CD14-positive monocyte (primary cell): ENCODE results near the gene ZNF497. TPM values are rescaled to one million over a fixed set of nuclear protein-coding genes. Genes with fewer than 3 reads are reported as not detected.

Source experiments
- DNase-seq, 3 donors: peaks; one replicate each; pipeline ENCODE4 v3.0.0-alpha.2; 2011 to 2022
- H2AFZ ChIP-seq: 2 replicates; pipeline ENCODE4 v1.6.0; 2012; ENCODE audit warnings: mild to moderate bottlenecking, low read depth, low read length, inconsistent platforms; ENCODE audit not compliant: insufficient read depth, poor library complexity, severe bottlenecking
- H3K27ac ChIP-seq, 2 donors: 1 replicate in 1 of 2; 2 replicates in 1 of 2; pipeline ENCODE4 v1.5.1; 2012 to 2013; ENCODE audit warnings: low read length in 2 of 2, control low read depth in 1 of 2, inconsistent platforms in 1 of 2, low read depth in 1 of 2, mild to moderate bottlenecking in 1 of 2
- H3K27me3 ChIP-seq, 2 donors: one replicate each; pipeline versions ENCODE4 v1.6.0 to v1.6.1; 2011 to 2013; ENCODE audit warnings: low read length in 2 of 2; ENCODE audit not compliant: control insufficient read depth in 2 of 2, insufficient read depth in 2 of 2
- H3K36me3 ChIP-seq, 2 donors: replicated peaks in 1 of 2; 1 replicate in 1 of 2; 2 replicates in 1 of 2; pipeline versions ENCODE4 v1.5.1 to v1.6.1; 2012 to 2013; ENCODE audit warnings: low read length in 2 of 2, control low read depth in 1 of 2, inconsistent platforms in 1 of 2, mild to moderate bottlenecking in 1 of 2; ENCODE audit not compliant: insufficient read depth in 2 of 2, control insufficient read depth in 1 of 2
- H3K4me1 ChIP-seq, 2 donors: 1 replicate in 1 of 2; 2 replicates in 1 of 2; pipeline versions ENCODE4 v1.5.1 to v1.6.1; 2012 to 2013; ENCODE audit warnings: low read length in 2 of 2, control low read depth in 1 of 2, inconsistent platforms in 1 of 2, mild to moderate bottlenecking in 1 of 2, moderate library complexity in 1 of 2; ENCODE audit not compliant: insufficient read depth in 2 of 2, control insufficient read depth in 1 of 2
- H3K4me2 ChIP-seq: replicated peaks from 2 replicates; pipeline ENCODE3; 2012; ENCODE audit warnings: low read length, moderate library complexity, mild to moderate bottlenecking; ENCODE audit not compliant: poor library complexity, severe bottlenecking; ENCODE audit errors: extremely low read depth
- H3K4me3 ChIP-seq, 3 experiments: fragments of 200-600 bp in 1 of 3; sonication (generic) in 1 of 3; replicated peaks in 1 of 3; 1 replicate in 2 of 3; 2 replicates in 1 of 3; pipeline ENCODE4 v1.5.1; 2011 to 2013; ENCODE audit warnings: low read length in 3 of 3, mild to moderate bottlenecking in 3 of 3, control low read depth in 2 of 3, low read depth in 2 of 3, inconsistent platforms in 1 of 3, moderate library complexity in 1 of 3
- H3K79me2 ChIP-seq: 2 replicates; pipeline ENCODE4 v1.6.0; 2012; ENCODE audit warnings: mild to moderate bottlenecking, control low read depth, inconsistent platforms, low read length, moderate library complexity; ENCODE audit not compliant: insufficient read depth
- H3K9ac ChIP-seq: 2 replicates; pipeline ENCODE4 v1.6.0; 2017; ENCODE audit warnings: low read length, mild to moderate bottlenecking; ENCODE audit not compliant: insufficient read depth, poor library complexity, severe bottlenecking
- H3K9me3 ChIP-seq, 2 donors: replicated peaks in 1 of 2; 1 replicate in 1 of 2; 2 replicates in 1 of 2; pipeline versions ENCODE4 v1.5.1 to v1.6.1; 2012 to 2013; ENCODE audit warnings: low read length in 2 of 2, control low read depth in 1 of 2; ENCODE audit not compliant: control insufficient read depth in 1 of 2, insufficient read depth in 1 of 2
- H4K20me1 ChIP-seq: 2 replicates; pipeline ENCODE4 v1.6.0; 2012; ENCODE audit warnings: mild to moderate bottlenecking, low read length, control low read depth, moderate library complexity; ENCODE audit not compliant: insufficient read depth
- H3K27ac Mint-ChIP-seq, 7 donors: one replicate each; pipeline ENCODE4 v1.8.0; 2020; ENCODE audit warnings: mild to moderate bottlenecking in 7 of 7, mixed read lengths in 7 of 7, moderate library complexity in 6 of 7, inconsistent platforms in 2 of 7
- H3K27me3 Mint-ChIP-seq, 3 donors: one replicate each; pipeline ENCODE4 v1.8.0; 2021 to 2022; ENCODE audit warnings: low read depth in 3 of 3, mild to moderate bottlenecking in 3 of 3, mixed read lengths in 3 of 3, moderate library complexity in 3 of 3, inconsistent platforms in 1 of 3
- H3K36me3 Mint-ChIP-seq, 2 donors: one replicate each; pipeline ENCODE4 v1.8.0; 2020; ENCODE audit warnings: mixed read lengths in 2 of 2, inconsistent platforms in 1 of 2, mild to moderate bottlenecking in 1 of 2
- H3K4me1 Mint-ChIP-seq: one replicate; pipeline ENCODE4 v1.8.0; 2020; ENCODE audit warnings: mild to moderate bottlenecking, mixed read lengths
- H3K4me3 Mint-ChIP-seq, 2 donors: one replicate each; pipeline ENCODE4 v1.8.0; 2020; ENCODE audit warnings: mild to moderate bottlenecking in 2 of 2, mixed read lengths in 2 of 2, moderate library complexity in 1 of 2
- H3K9me3 Mint-ChIP-seq, 7 donors: one replicate each; pipeline ENCODE4 v1.8.0; 2020 to 2022; ENCODE audit warnings: mixed read lengths in 7 of 7, mild to moderate bottlenecking in 6 of 7, moderate library complexity in 6 of 7, inconsistent platforms in 2 of 7
- CTCF ChIP-seq: fragments of 200-600 bp; IDR thresholded peaks from one replicate; pipeline ENCODE4 v1.8.0; 2022; ENCODE audit warnings: antibody characterized with exemption, mild to moderate bottlenecking
- whole genome bisulfite sequencing: methylation state at CpG from one replicate; pipeline ENCODE4 v1.1.5; 2013; ENCODE audit warnings: missing lambda C conversion rate; ENCODE audit not compliant: insufficient coverage; 5-methylcytosine and 5-hydroxymethylcytosine counted together
- intact Hi-C, 2 donors: fragments of 100-400 bp; cut with micrococcal nuclease; formaldehyde crosslinking; loops; one replicate each; pipeline versions ENCODE4 v1.15.0 to v1.15.1; 2023
- polyA plus RNA-seq, 3 donors: library from polyadenylated mRNA; depleted of rRNA in 1 of 3; unstranded in 2 of 3; stranded (reverse) in 1 of 3; fragments of 300-500 nt in 2 of 3; fragments of >200 nt in 1 of 3; fragmentation: Illumina TruSeq in 2 of 3; gene quantifications; 1 replicate in 2 of 3; 2 replicates in 1 of 3; pipeline ENCODE4 v1.2.3, GENCODE V29; 2012 to 2021

Gene ZNF497
- polyA plus RNA-seq, 3 donors, result 0.28 to 0.60 (median 0.41) TPM

DNA sequence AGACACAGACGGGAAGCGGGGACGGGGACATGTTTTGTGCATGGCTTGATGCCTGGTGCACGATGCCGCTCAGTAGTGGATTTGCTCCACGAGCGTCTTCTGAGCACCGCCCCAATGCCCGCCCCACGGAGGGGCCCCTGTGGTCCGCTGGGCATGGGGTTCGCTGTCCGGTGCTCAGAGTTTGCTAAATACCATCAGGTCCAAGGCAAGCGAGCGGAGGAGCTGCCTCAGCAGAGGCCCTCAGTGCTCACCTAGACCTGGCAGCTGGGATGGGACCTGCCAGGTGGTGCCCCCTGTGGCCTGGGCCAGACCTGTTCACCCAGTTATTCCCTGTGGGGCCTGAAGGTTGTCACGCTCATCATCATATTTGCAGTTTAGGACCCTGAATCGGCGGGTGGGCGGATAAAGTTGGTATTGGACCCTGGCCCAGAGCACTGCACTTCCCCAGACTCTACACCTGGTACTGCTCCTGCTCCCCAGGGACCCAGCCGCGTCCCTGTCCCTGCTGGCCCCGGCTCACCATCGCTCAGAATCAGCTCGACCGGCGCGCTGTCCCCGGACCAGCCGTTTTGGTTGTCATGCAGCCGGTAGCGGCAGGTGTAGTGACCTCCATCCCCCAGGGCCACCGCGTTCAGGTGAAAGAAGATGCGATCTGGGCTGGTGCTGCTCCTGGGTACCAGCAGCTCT, 11.5 kb downstream of the ZNF497 start:
- Mint-ChIP-seq H3K4me1 (peaks cover 27% of the 10 kb centered on the region), H3K27ac (no peak overlapping the region), H3K27me3 (peaks cover 13 to 51% (median 24%) of the 10 kb centered on the region in 3 donors), H3K4me3 (no peak overlapping the region), H3K9me3 (peaks cover 0 to 8% (median 6%) of the 10 kb centered on the region in 7 donors), H3K36me3 (peaks cover 10 to 18% of the 10 kb centered on the region in 2 donors)
- 92% methylated on average over 33 of the region's 34 CpGs for WGBS
- TF ChIP-seq CTCF, result no peak
- Histone ChIP-seq H2AFZ (no peak overlapping the region), H3K4me2 (no peak overlapping the region), H4K20me1 (no peaks in the 10 kb centered on the region), H3K27me3 (peaks cover 6 to 40% of the 10 kb centered on the region in 2 donors), H3K9me3 (peaks cover 0 to 7% of the 10 kb centered on the region in 2 donors), H3K4me3 (no peak overlapping the region), H3K4me1 (peaks cover 17 to 36% of the 10 kb centered on the region in 2 donors), H3K79me2 (no peaks in the 10 kb centered on the region), H3K9ac (no peak overlapping the region), H3K36me3 (peaks cover 0 to 5% of the 10 kb centered on the region in 2 donors), H3K27ac (no peak overlapping the region)
- intact Hi-C loops, result no loop called here
- DNase-seq, result no peak

DNA sequence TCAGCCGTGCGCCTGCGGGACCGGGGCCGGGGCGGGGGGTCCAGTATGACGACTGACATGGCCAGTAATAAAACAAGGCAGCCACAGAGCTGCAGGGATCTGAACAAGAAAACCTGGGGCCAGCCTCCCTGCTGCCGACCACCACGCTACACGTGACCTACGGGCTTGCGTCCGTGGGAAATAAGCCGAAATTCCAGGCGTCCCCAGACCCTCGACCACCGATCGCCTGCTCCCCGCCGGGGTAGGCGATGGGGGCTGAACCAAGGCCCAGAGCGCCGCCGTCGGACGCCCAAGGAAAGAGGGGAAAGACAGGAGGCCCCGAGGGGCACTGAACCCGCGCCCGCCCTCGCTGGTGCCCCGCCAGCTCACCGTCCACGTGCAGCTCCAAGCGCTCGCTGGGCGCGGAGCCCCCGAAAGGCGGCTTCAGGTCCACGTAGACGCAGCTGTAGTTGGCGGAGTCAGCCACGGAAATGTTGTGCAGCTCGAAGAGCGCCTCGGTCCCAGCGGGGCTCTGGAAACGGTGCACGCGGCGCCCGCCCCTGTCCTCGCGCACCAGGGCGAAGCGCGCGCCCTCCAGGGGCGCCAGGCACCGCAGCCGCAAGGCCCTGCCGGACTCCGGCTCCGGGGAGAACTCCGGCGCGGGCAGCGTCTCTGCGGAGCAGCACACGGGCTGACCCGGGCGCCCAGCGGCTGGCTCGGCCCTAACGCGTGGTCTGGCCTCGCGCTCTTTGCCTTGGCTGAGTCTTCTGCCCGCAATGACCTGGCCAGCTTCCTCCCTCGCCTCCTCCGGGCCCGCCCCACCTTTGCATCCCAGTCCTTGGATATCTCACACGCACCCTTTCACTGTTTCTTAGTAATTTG, 12.3 kb downstream of the ZNF497 start:
- no peak for TF ChIP-seq CTCF
- Histone ChIP-seq H3K9me3 (no peaks in the 10 kb centered on the region), H3K27ac (no peak overlapping the region), H3K4me2 (peak overlapping the region; percentile 4), H2AFZ (no peak overlapping the region), H3K9ac (no peak overlapping the region), H3K27me3 (peaks cover 0 to 32% of the 10 kb centered on the region in 2 donors), H4K20me1 (no peaks in the 10 kb centered on the region), H3K4me1 (peaks cover 16 to 31% of the 10 kb centered on the region in 2 donors), H3K79me2 (no peaks in the 10 kb centered on the region), H3K36me3 (peaks cover 0 to 5% of the 10 kb centered on the region in 2 donors), H3K4me3 (no peak overlapping the region)
- peaks cover 30% of the 10 kb centered on the region for H3K4me1 Mint-ChIP-seq
- H3K4me3 Mint-ChIP-seq, result peak overlapping the region in 1 of 2 donors; percentile 30
- peaks cover 0 to 9% (median 4%) of the 10 kb centered on the region in 7 donors for H3K9me3 Mint-ChIP-seq
- 63% methylated on average over 84 of the region's 84 CpGs for WGBS
- intact Hi-C loops, result no loop called here
- H3K36me3 Mint-ChIP-seq, result peaks cover 13 to 18% of the 10 kb centered on the region in 2 donors
- DNase-seq, result no peak
- H3K27ac Mint-ChIP-seq, result no peak overlapping the region
- peaks cover 8 to 45% (median 18%) of the 10 kb centered on the region in 3 donors for H3K27me3 Mint-ChIP-seq
